Right renal cortex interstitium (tissue), 3 donors: ENCODE measurements around the gene ABHD12. TPM values are rescaled to one million over a fixed set of nuclear protein-coding genes. Genes with fewer than 3 reads are reported as not detected.

Source experiments
- polyA plus RNA-seq, 3 donors: library from polyadenylated mRNA; unstranded; fragments of 120-200 nt; gene quantifications; one replicate each; pipeline ENCODE4 v1.2.1, GENCODE V29; 2013; ENCODE audit not compliant: insufficient read length in 3 of 3

Gene ABHD12
- polyA plus RNA-seq, 3 donors, result 50.8 to 59.8 (median 57.5) TPM

Other genes with a start within 250 kb of the ABHD12 start
- 10 to 100 TPM; 33.8 to 38.3 (median 37.2) TPM for gene ENTPD6, start 195.1 kb downstream of the ABHD12 start, polyA plus RNA-seq
- gene PYGB, start 142.8 kb downstream of the ABHD12 start, polyA plus RNA-seq, result 10 to 100 TPM; 41.7 to 43.9 (median 43.5) TPM
- 10 to 100 TPM; 18.5 to 20.0 (median 19.3) TPM for gene GINS1, start 16.8 kb upstream of the ABHD12 start, polyA plus RNA-seq
- 10 to 100 TPM; 38.9 to 47.1 (median 42.2) TPM for gene NINL, start 194.7 kb upstream of the ABHD12 start, polyA plus RNA-seq
- 1 to 10 TPM; 6.3 to 7.0 (median 6.8) TPM for gene NANP, start 233.2 kb upstream of the ABHD12 start, polyA plus RNA-seq